ENCODE results near the gene OR9G1. TPM values are rescaled to one million over a fixed set of nuclear protein-coding genes. Genes with fewer than 3 reads are reported as not detected.

The OR9G1 gene
- total RNA-seq, 2 experiments from 2014 or later, result not detected

- H3K27me3 Mint-ChIP-seq (ENCODE audit: low read depth), result no peaks in the 10 kb centered on the region
- POLR2A ChIA-PET, result no interaction called here
- no peak overlapping the region for H3K4me3 Mint-ChIP-seq
- no peaks in the 10 kb centered on the region for H3K4me1 Mint-ChIP-seq (ENCODE audit: low read depth)
- ATAC-seq, result no peak
- DNase-seq, result no peak
- H3K36me3 Mint-ChIP-seq (ENCODE audit: low read depth), result no peaks in the 10 kb centered on the region
- CTCF ChIA-PET, result no interaction called here
- no peak overlapping the region for H3K27ac Mint-ChIP-seq
- peaks cover 3% of the 10 kb centered on the region for H3K9me3 Mint-ChIP-seq (ENCODE audit: insufficient read depth)
Observed at GRCh38 chr11:56716379-56716854, 17.5 kb downstream of the OR9G1 start.

GRCh38 chr11:56720513-56720912 lies 21.6 kb downstream of the OR9G1 start:
- Mint-ChIP-seq H3K9me3 (ENCODE audit: insufficient read depth) (peaks cover 10% of the 10 kb centered on the region), H3K4me3 (no peak overlapping the region), H3K36me3 (ENCODE audit: low read depth) (no peaks in the 10 kb centered on the region), H3K27me3 (ENCODE audit: low read depth) (no peaks in the 10 kb centered on the region), H3K27ac (no peak overlapping the region), H3K4me1 (ENCODE audit: low read depth) (no peaks in the 10 kb centered on the region)
- ATAC-seq (no peak), DNase-seq (no peak)
- ChIA-PET POLR2A (no interaction called here), CTCF (no interaction called here)

- Mint-ChIP-seq H3K36me3 (ENCODE audit: low read depth) (no peaks in the 10 kb centered on the region), H3K27me3 (ENCODE audit: low read depth) (no peaks in the 10 kb centered on the region), H3K9me3 (ENCODE audit: insufficient read depth) (no peaks in the 10 kb centered on the region), H3K4me3 (no peak overlapping the region), H3K4me1 (ENCODE audit: low read depth) (no peaks in the 10 kb centered on the region), H3K27ac (no peak overlapping the region)
- CTCF ChIA-PET, result no interaction called here
- POLR2A ChIA-PET, result no interaction called here
- DNase-seq (no peak), ATAC-seq (no peak)
Observed at GRCh38 chr11:56740107-56740506, 41.2 kb downstream of the OR9G1 start.

- no peak overlapping the region for H3K4me3 Mint-ChIP-seq
- ChIA-PET POLR2A (no interaction called here), CTCF (no interaction called here)
- no peaks in the 10 kb centered on the region for H3K9me3 Mint-ChIP-seq (ENCODE audit: insufficient read depth)
- ATAC-seq, result no peak
- DNase-seq, result no peak
- no peak overlapping the region for H3K27ac Mint-ChIP-seq
- H3K27me3 Mint-ChIP-seq (ENCODE audit: low read depth), result no peaks in the 10 kb centered on the region
- H3K4me1 Mint-ChIP-seq (ENCODE audit: low read depth), result no peaks in the 10 kb centered on the region
- H3K36me3 Mint-ChIP-seq (ENCODE audit: low read depth), result no peaks in the 10 kb centered on the region
Observed at GRCh38 chr11:56740886-56741285, 42.0 kb downstream of the OR9G1 start.

GRCh38 chr11:56748597-56748996 lies 49.7 kb downstream of the OR9G1 start, which contains the start of gene OR9G4:
TSS of gene OR9G4 (minus strand) at chr11:56748697. CDS start at chr11:56743766, 4,931 bp downstream.
- DNase-seq (no peak), ATAC-seq (no peak)
- Mint-ChIP-seq H3K4me3 (no peak within 1 kb of the TSS), H3K27me3 (ENCODE audit: low read depth) (no peaks in the 10 kb centered on the region), H3K36me3 (ENCODE audit: low read depth) (no peaks in the 10 kb centered on the region), H3K27ac (no peak within 1 kb of the TSS), H3K4me1 (ENCODE audit: low read depth) (no peaks in the 10 kb centered on the region), H3K9me3 (ENCODE audit: insufficient read depth) (peaks cover 8% of the 10 kb centered on the region)
- POLR2A ChIA-PET, result no interaction called here
- CTCF ChIA-PET, result no interaction called here

GRCh38 chr11:56750190-56750589 lies 51.3 kb downstream of the OR9G1 start:
- Mint-ChIP-seq H3K36me3 (ENCODE audit: low read depth) (no peaks in the 10 kb centered on the region), H3K27ac (no peak overlapping the region), H3K27me3 (ENCODE audit: low read depth) (no peaks in the 10 kb centered on the region), H3K4me3 (no peak overlapping the region), H3K4me1 (ENCODE audit: low read depth) (no peaks in the 10 kb centered on the region), H3K9me3 (ENCODE audit: insufficient read depth) (peaks cover 8% of the 10 kb centered on the region)
- POLR2A ChIA-PET, result no interaction called here
- CTCF ChIA-PET, result no interaction called here
- ATAC-seq (no peak), DNase-seq (no peak)

GRCh38 chr11:56751480-56751879 lies 52.6 kb downstream of the OR9G1 start:
- POLR2A ChIA-PET, result no interaction called here
- Mint-ChIP-seq H3K4me3 (no peak overlapping the region), H3K27ac (no peak overlapping the region), H3K9me3 (ENCODE audit: insufficient read depth) (peaks cover 11% of the 10 kb centered on the region), H3K4me1 (ENCODE audit: low read depth) (no peaks in the 10 kb centered on the region), H3K36me3 (ENCODE audit: low read depth) (no peaks in the 10 kb centered on the region), H3K27me3 (ENCODE audit: low read depth) (no peaks in the 10 kb centered on the region)
- DNase-seq (no peak), ATAC-seq (no peak)
- CTCF ChIA-PET, result no interaction called here

Small RNAs within 50 kb of the gene (microRNA-seq; reads per million reads assigned to microRNA genes)
- gene MIR6128, result not detected

Other genes starting within 250 kb of the OR9G1 start
- gene OR5M3, start 225.7 kb upstream of the OR9G1 start, total RNA-seq, result not detected
- gene OR5M8, start 207.7 kb upstream of the OR9G1 start, total RNA-seq, result not detected
- not detected for gene OR5M11, start 155.8 kb upstream of the OR9G1 start, total RNA-seq
- not detected for gene OR5M10, start 121.4 kb upstream of the OR9G1 start, total RNA-seq
- gene OR5M1, start 84.2 kb upstream of the OR9G1 start, total RNA-seq, result not detected
- gene OR5AP2, start 56.7 kb upstream of the OR9G1 start, total RNA-seq, result not detected
- not detected for gene OR5AR1, start 35.4 kb upstream of the OR9G1 start, total RNA-seq
- not detected for gene OR9G4, start 49.6 kb downstream of the OR9G1 start, total RNA-seq

Data from activated CD8-positive, alpha-beta T cell treated with anti-CD3 and anti-CD28 coated beads, Interleukin-2, amount 10 ng/mL, durations not matched to agents 7 days and 5 days (primary cell).